ENCODE measurements around the gene ABL1. TPM values are rescaled to one million over a fixed set of nuclear protein-coding genes. Genes with fewer than 3 reads are reported as not detected.

The ABL1 gene
- total RNA-seq, 1 experiment from 2014 or later = 83.6 TPM

DNA sequence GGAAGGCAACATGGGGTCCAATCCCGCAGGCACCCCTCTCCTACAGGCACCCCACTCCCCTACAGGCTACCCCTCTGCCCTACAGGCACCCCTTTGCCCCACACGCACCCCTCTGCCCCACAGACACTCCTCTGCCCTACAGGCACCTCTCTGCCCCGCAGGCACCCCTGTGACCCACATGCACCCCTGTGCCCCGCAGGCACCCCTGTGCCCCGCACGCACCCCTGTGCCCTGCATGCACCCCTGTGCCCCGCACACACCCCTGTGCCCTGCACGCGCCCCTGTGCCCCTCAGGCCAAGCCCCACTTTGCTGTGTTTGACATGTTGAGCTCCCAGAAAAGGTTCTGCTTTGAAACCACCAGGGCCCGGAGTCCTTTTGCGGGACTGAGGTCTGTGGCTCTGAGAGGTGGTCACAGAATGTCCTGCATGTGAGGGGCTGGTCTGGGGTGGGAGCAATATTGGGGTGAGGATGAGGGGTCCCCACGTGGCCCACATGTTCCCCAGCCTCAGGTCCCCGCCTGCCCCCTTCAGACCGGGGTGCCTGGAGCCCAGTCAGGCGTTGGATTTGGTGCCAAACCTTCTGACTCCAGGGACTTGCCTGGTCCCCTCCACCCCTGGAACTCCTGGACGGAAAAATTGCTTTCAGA lies 62.2 kb downstream of the ABL1 start:
- no peaks in the 10 kb centered on the region for H3K4me1 ChIP-seq (ENCODE audit: insufficient read depth, low read length)
- no peak overlapping the region for H3T11ph ChIP-seq (ENCODE audit: low read length)
- no peaks in the 10 kb centered on the region for H3K79me1 ChIP-seq (ENCODE audit: insufficient read depth, low read depth, low read length, poor library complexity, severe bottlenecking)
- H3K9ac ChIP-seq (ENCODE audit: extremely low read depth, insufficient read length, low read length) = no peak overlapping the region
- H3K4me3 Mint-ChIP-seq = no peak overlapping the region
- no peak overlapping the region for H2AK5ac ChIP-seq (ENCODE audit: insufficient read length, low read length)
- no peak overlapping the region for H4K8ac ChIP-seq (replicated peaks; ENCODE audit: insufficient read length, low read depth, low read length)
- no peak overlapping the region for H2BK20ac ChIP-seq (ENCODE audit: low read depth, low read length, poor library complexity, severe bottlenecking)
- H3K14ac ChIP-seq (ENCODE audit: insufficient read depth, low read length) = no peak overlapping the region
- no peak for DNase-seq
- no peak overlapping the region for H2AFZ ChIP-seq (ENCODE audit: low read length)
- no peaks in the 10 kb centered on the region for H3K79me2 ChIP-seq (ENCODE audit: insufficient read depth, low read length)
- H2BK5ac ChIP-seq (ENCODE audit: insufficient read length, low read length) = no peak overlapping the region
- no peak overlapping the region for H4K5ac ChIP-seq (ENCODE audit: insufficient read length, low read depth, low read length)
- no peak overlapping the region for H2BK12ac ChIP-seq (ENCODE audit: insufficient read length, low read depth, low read length)
- H2BK15ac ChIP-seq (ENCODE audit: low read depth, low read length) = no peak overlapping the region
- H3K9me3 ChIP-seq (ENCODE audit: control insufficient read depth, low read depth, low read length) = no peaks in the 10 kb centered on the region
- peaks cover 0 to 12% (median 0%) of the 10 kb centered on the region in 3 experiments; a peak in 3 of 7 replicates for H3K36me3 Mint-ChIP-seq (ENCODE audit: insufficient read depth in 1 of 3, low read depth in 3 of 3)
- no peaks in the 10 kb centered on the region for H4K20me1 ChIP-seq (ENCODE audit: control insufficient read depth, insufficient read depth, insufficient read length)
- no peak overlapping the region for H3K18ac ChIP-seq (ENCODE audit: insufficient read length, low read depth, low read length)
- no peak overlapping the region for H3K4me2 ChIP-seq (ENCODE audit: insufficient read depth, insufficient read length, low read length)
- H4K91ac ChIP-seq (ENCODE audit: insufficient read length, low read depth, low read length) = no peak overlapping the region
- no peaks in the 10 kb centered on the region for H3K27me3 ChIP-seq (ENCODE audit: insufficient read depth, low read length)
- H3K9me3 Mint-ChIP-seq = no peaks in the 10 kb centered on the region; a peak in 1 of 5 replicates
- H2BK120ac ChIP-seq (ENCODE audit: low read depth, low read length, poor library complexity, severe bottlenecking) = no peak overlapping the region
- peaks cover 3% of the 10 kb centered on the region; the same call in 1 of the 2 replicates for H3K27me3 Mint-ChIP-seq (ENCODE audit: low read depth)
- no peak overlapping the region for H3K27ac ChIP-seq (ENCODE audit: insufficient read length, low read depth, low read length)
- H3K4me1 Mint-ChIP-seq = peaks cover 2 to 9% of the 10 kb centered on the region in 2 experiments; a peak in 1 of 4 replicates
- no peaks in the 10 kb centered on the region for H3K23me2 ChIP-seq (ENCODE audit: insufficient read length, low read depth, low read length, poor library complexity, severe bottlenecking)
- no peak overlapping the region for H3K4ac ChIP-seq (ENCODE audit: low read depth, low read length)
- H3K56ac ChIP-seq (ENCODE audit: insufficient read length, low read depth, low read length) = no peak overlapping the region
- H3K23ac ChIP-seq (ENCODE audit: insufficient read length, low read depth, low read length) = no peak overlapping the region
- no peak overlapping the region for H3K27ac Mint-ChIP-seq
- TF ChIP-seq, protein P1, sequence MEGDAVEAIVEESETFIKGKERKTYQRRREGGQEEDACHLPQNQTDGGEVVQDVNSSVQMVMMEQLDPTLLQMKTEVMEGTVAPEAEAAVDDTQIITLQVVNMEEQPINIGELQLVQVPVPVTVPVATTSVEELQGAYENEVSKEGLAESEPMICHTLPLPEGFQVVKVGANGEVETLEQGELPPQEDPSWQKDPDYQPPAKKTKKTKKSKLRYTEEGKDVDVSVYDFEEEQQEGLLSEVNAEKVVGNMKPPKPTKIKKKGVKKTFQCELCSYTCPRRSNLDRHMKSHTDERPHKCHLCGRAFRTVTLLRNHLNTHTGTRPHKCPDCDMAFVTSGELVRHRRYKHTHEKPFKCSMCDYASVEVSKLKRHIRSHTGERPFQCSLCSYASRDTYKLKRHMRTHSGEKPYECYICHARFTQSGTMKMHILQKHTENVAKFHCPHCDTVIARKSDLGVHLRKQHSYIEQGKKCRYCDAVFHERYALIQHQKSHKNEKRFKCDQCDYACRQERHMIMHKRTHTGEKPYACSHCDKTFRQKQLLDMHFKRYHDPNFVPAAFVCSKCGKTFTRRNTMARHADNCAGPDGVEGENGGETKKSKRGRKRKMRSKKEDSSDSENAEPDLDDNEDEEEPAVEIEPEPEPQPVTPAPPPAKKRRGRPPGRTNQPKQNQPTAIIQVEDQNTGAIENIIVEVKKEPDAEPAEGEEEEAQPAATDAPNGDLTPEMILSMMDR (conservative IDR thresholded peaks at IDR 0.05) = no peak
- no CpG with 5 or more reads among the region's 16 CpGs for WGBS (ENCODE audit: extremely low coverage, insufficient read length, low lambda C conversion rate)
